GM12878 (cell line): ENCODE results near the gene CCDC88C. TPM values are rescaled to one million over a fixed set of nuclear protein-coding genes. Genes with fewer than 3 reads are reported as not detected.

Source experiments
- BCLAF1 ChIP-seq: fragments of 450-650 bp; IDR thresholded peaks from 2 replicates; pipeline ENCODE4 v1.6.1; 2017; ENCODE audit warnings: antibody characterized with exemption, mild to moderate bottlenecking, moderate library complexity
- CHD1 ChIP-seq: IDR thresholded peaks from 2 replicates; pipeline ENCODE4 v1.6.1; 2012; ENCODE audit warnings: low read depth, low read length, improper control_type of control experiment
- CHD2 ChIP-seq: IDR thresholded peaks from 2 replicates; pipeline ENCODE4 v1.6.1; 2011; ENCODE audit warnings: low read depth, low read length, improper control_type of control experiment, borderline replicate concordance
- FOS ChIP-seq: IDR thresholded peaks from 3 replicates; pipeline ENCODE4 v1.6.1; 2011; ENCODE audit warnings: borderline replicate concordance; ENCODE audit not compliant: insufficient read length; ENCODE audit errors: extremely low read depth
- JUND ChIP-seq: IDR thresholded peaks from 2 replicates; pipeline ENCODE4 v1.6.1; 2012; ENCODE audit warnings: low read depth, mild to moderate bottlenecking, low read length, improper control_type of control experiment, moderate library complexity
- KAT2A ChIP-seq: conservative IDR thresholded peaks from 2 replicates; pipeline ENCODE4 v1.6.1; 2011; ENCODE audit warnings: low read depth, low read length; ENCODE audit not compliant: control insufficient read depth
- LARP7 ChIP-seq: fragments of 450-650 bp; IDR thresholded peaks from 2 replicates; pipeline ENCODE4 v1.6.1; 2017; ENCODE audit warnings: mild to moderate bottlenecking
- MTA3 ChIP-seq: IDR thresholded peaks from 2 replicates; pipeline ENCODE4 v1.6.1; 2012; ENCODE audit warnings: low read length, inconsistent platforms, borderline replicate concordance
- RAD51 ChIP-seq: fragments of 450-650 bp; IDR thresholded peaks from 2 replicates; pipeline ENCODE4 v1.6.1; 2016; ENCODE audit warnings: moderate library complexity, mild to moderate bottlenecking, inconsistent platforms
- RB1 ChIP-seq: fragments of 450-650 bp; formaldehyde crosslinking; IDR thresholded peaks from 2 replicates; pipeline ENCODE4 v1.6.1; 2017; ENCODE audit warnings: mild to moderate bottlenecking, borderline replicate concordance
- RUNX3 ChIP-seq: IDR thresholded peaks from 2 replicates; pipeline ENCODE4 v1.6.1; 2012; ENCODE audit warnings: low read length, inconsistent platforms
- TARDBP ChIP-seq: IDR thresholded peaks from 2 replicates; pipeline ENCODE4 v1.6.1; 2016; ENCODE audit warnings: borderline replicate concordance
- YBX1 ChIP-seq: fragments of 450-650 bp; IDR thresholded peaks from 2 replicates; pipeline ENCODE4 v1.6.1; 2016; ENCODE audit warnings: antibody characterized with exemption
- YY1 ChIP-seq: IDR thresholded peaks from 2 replicates; pipeline ENCODE4 v1.6.1; 2011; ENCODE audit warnings: low read depth, mild to moderate bottlenecking, low read length
- ZSCAN29 ChIP-seq: fragments of 450-650 bp; IDR thresholded peaks from 2 replicates; pipeline ENCODE4 v1.6.1; 2017; ENCODE audit warnings: mild to moderate bottlenecking, moderate library complexity
- polyA plus RNA-seq, 11 experiments: library from polyadenylated mRNA; depleted of rRNA in 4 of 11; unstranded in 6 of 11; stranded (reverse) in 5 of 11; fragments of >200 nt; fragmentation: Nextera tagmentation in 4 of 11; fragmentation: Illumina TruSeq in 1 of 11; extraction: Ambion mirVana in 4 of 11; extraction: Trizol in 1 of 11; gene quantifications; 1 replicate in 1 of 11; 2 replicates in 10 of 11; pipeline versions ENCODE4 v1.2.1 to v1.2.3, GENCODE V29; 2011 to 2016; ENCODE audit warnings: inconsistent platforms in 2 of 11, missing spikeins in 2 of 11, low read depth in 1 of 11
- total RNA-seq, 4 experiments: library from RNA; depleted of rRNA in 3 of 4; stranded (reverse); fragments of >200 nt in 3 of 4; fragmentation: Illumina TruSeq in 1 of 4; extraction: Trizol in 1 of 4; gene quantifications; 2 replicates each; pipeline versions ENCODE4 v1.2.1 to v1.2.3, GENCODE V29; 2013 to 2021
- TF ChIP-seq, protein P1 (sequence below): IDR thresholded peaks from 2 replicates; pipeline ENCODE4 v1.6.1; 2012; ENCODE audit warnings: improper control_type of control experiment, low read depth, low read length; ENCODE audit not compliant: insufficient replicate concordance
- TF ChIP-seq, protein P2 (sequence below): fragments of 150-350 bp; IDR thresholded peaks from 2 replicates; pipeline ENCODE4 v1.6.1; 2014; ENCODE audit warnings: mild to moderate bottlenecking, low read depth, low read length
- TF ChIP-seq, protein P3 (sequence below): fragments of 450-650 bp; formaldehyde crosslinking; IDR thresholded peaks from 2 replicates; pipeline ENCODE4 v1.4.0; 2022; ENCODE audit warnings: mild to moderate bottlenecking, moderate library complexity

Gene CCDC88C
- total and polyA plus RNA-seq, 10 of the 15 experiments (the other 5 are each of a cell fraction or from before 2014, with no cell fraction given), result 4.0 to 79.6 (median 36.6) TPM

DNA sequence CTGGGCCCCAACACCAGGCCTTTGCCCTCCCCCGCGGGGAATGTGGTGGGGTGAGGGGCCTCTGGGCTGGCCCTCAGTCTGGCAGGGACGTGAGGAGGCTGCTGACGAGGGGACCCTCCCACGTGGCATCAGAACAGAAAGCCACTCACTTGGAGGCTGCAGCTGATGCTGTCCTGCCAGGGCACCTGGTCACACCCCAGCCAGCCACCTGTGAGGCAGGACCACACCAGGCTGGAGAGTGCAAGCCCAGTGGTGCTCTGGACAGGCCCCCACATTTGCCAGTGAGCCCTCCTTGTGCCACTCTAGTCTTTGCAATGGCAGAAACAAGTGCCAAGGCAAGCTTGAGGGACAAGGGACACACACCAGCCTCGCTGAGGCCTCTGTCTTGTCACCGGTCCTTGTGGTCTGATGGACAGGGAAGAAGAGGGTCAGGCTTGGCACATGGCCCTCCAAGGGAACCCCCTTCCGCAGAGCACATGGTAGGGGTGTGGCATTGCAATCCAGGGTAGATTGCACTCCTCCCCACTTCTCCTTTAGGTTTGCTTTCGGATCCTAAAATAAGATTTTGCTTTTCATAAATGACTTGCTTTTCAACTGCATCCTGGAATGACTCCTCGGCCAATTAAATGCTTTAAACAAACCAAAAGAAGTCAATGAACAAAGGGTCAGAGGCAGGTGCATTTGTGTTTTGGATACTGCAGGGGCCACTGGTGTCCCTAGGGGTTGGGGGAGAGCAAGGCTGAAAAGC lies 53.7 kb downstream of the CCDC88C start (continued):
- TF ChIP-seq BCLAF1, result no peak
- peak; percentile 82 for TF ChIP-seq RAD51
- TF ChIP-seq, protein P1, sequence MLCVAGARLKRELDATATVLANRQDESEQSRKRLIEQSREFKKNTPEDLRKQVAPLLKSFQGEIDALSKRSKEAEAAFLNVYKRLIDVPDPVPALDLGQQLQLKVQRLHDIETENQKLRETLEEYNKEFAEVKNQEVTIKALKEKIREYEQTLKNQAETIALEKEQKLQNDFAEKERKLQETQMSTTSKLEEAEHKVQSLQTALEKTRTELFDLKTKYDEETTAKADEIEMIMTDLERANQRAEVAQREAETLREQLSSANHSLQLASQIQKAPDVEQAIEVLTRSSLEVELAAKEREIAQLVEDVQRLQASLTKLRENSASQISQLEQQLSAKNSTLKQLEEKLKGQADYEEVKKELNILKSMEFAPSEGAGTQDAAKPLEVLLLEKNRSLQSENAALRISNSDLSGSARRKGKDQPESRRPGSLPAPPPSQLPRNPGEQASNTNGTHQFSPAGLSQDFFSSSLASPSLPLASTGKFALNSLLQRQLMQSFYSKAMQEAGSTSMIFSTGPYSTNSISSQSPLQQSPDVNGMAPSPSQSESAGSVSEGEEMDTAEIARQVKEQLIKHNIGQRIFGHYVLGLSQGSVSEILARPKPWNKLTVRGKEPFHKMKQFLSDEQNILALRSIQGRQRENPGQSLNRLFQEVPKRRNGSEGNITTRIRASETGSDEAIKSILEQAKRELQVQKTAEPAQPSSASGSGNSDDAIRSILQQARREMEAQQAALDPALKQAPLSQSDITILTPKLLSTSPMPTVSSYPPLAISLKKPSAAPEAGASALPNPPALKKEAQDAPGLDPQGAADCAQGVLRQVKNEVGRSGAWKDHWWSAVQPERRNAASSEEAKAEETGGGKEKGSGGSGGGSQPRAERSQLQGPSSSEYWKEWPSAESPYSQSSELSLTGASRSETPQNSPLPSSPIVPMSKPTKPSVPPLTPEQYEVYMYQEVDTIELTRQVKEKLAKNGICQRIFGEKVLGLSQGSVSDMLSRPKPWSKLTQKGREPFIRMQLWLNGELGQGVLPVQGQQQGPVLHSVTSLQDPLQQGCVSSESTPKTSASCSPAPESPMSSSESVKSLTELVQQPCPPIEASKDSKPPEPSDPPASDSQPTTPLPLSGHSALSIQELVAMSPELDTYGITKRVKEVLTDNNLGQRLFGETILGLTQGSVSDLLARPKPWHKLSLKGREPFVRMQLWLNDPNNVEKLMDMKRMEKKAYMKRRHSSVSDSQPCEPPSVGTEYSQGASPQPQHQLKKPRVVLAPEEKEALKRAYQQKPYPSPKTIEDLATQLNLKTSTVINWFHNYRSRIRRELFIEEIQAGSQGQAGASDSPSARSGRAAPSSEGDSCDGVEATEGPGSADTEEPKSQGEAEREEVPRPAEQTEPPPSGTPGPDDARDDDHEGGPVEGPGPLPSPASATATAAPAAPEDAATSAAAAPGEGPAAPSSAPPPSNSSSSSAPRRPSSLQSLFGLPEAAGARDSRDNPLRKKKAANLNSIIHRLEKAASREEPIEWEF, result no peak
- no peak for TF ChIP-seq FOS
- TF ChIP-seq CHD1, result no peak
- TF ChIP-seq, protein P2, sequence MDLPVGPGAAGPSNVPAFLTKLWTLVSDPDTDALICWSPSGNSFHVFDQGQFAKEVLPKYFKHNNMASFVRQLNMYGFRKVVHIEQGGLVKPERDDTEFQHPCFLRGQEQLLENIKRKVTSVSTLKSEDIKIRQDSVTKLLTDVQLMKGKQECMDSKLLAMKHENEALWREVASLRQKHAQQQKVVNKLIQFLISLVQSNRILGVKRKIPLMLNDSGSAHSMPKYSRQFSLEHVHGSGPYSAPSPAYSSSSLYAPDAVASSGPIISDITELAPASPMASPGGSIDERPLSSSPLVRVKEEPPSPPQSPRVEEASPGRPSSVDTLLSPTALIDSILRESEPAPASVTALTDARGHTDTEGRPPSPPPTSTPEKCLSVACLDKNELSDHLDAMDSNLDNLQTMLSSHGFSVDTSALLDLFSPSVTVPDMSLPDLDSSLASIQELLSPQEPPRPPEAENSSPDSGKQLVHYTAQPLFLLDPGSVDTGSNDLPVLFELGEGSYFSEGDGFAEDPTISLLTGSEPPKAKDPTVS, result no peak
- no peak for TF ChIP-seq MTA3
- no peak for TF ChIP-seq KAT2A
- peak; percentile 75; the same call in 1 of the 2 replicates for TF ChIP-seq JUND
- TF ChIP-seq, protein P3, sequence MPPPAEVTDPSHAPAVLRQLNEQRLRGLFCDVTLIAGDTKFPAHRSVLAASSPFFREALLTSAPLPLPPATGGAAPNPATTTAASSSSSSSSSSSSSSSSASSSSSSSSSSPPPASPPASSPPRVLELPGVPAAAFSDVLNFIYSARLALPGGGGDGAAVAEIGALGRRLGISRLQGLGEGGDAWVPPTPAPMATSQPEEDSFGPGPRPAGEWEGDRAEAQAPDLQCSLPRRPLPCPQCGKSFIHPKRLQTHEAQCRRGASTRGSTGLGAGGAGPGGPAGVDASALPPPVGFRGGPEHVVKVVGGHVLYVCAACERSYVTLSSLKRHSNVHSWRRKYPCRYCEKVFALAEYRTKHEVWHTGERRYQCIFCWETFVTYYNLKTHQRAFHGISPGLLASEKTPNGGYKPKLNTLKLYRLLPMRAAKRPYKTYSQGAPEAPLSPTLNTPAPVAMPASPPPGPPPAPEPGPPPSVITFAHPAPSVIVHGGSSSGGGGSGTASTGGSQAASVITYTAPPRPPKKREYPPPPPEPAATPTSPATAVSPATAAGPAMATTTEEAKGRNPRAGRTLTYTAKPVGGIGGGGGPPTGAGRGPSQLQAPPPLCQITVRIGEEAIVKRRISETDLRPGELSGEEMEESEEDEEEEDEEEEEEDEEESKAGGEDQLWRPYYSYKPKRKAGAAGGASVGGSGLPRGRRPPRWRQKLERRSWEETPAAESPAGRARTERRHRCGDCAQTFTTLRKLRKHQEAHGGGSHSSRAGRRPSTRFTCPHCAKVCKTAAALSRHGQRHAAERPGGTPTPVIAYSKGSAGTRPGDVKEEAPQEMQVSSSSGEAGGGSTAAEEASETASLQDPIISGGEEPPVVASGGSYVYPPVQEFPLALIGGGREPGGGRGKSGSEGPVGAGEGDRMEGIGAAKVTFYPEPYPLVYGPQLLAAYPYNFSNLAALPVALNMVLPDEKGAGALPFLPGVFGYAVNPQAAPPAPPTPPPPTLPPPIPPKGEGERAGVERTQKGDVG, result no peak
- TF ChIP-seq YY1, result no peak
- TF ChIP-seq CHD2, result peak; percentile 62
- TF ChIP-seq TARDBP, result no peak; the same call in 1 of the 2 replicates
- TF ChIP-seq RB1, result no peak
- no peak for TF ChIP-seq YBX1
- TF ChIP-seq RUNX3, result no peak
- TF ChIP-seq ZSCAN29, result no peak
- peak; percentile 66; the same call in 1 of the 2 replicates for TF ChIP-seq LARP7
